RWPE2 (cell line): ENCODE data around the gene EIF2B5.
A peak's percentile ranks its signal among the peaks of the same experiment; 100 is the strongest.

Source experiments
- ATAC-seq: fragments of 200-7000 bp; cut with Tn5 transposase; 3 replicates; pipeline ENCODE4 v1.9.1; 2021; ENCODE audit warnings: low read depth
- DNase-seq: peaks from one replicate; pipeline ENCODE4 v3.0.0-alpha.2; 2020; ENCODE audit warnings: low spot score
- H3K27ac ChIP-seq: fragments of 450-650 bp; 2 replicates; pipeline ENCODE4 v1.5.1; 2017; ENCODE audit warnings: mild to moderate bottlenecking; ENCODE audit not compliant: poor library complexity, severe bottlenecking
- H3K27me3 ChIP-seq: fragments of 250-450 bp; sonication (Bioruptor Pico); 2 replicates; pipeline ENCODE4 v1.5.1; 2021; ENCODE audit warnings: mild to moderate bottlenecking, moderate library complexity; ENCODE audit not compliant: insufficient read depth, poor library complexity, severe bottlenecking
- H3K36me3 ChIP-seq: fragments of 250-450 bp; sonication (Bioruptor Pico); 2 replicates; pipeline ENCODE4 v1.5.1; 2020; ENCODE audit warnings: low read depth, mild to moderate bottlenecking, moderate library complexity
- H3K4me1 ChIP-seq: fragments of 250-450 bp; sonication (Bioruptor Pico); 2 replicates; pipeline ENCODE4 v1.5.1; 2021; ENCODE audit warnings: mild to moderate bottlenecking, moderate library complexity; ENCODE audit not compliant: insufficient read depth, poor library complexity, severe bottlenecking
- H3K4me3 ChIP-seq: fragments of 250-450 bp; sonication (Bioruptor Pico); 2 replicates; pipeline ENCODE4 v1.5.1; 2021; ENCODE audit warnings: mild to moderate bottlenecking, moderate library complexity; ENCODE audit not compliant: severe bottlenecking
- H3K9me3 ChIP-seq: fragments of 250-450 bp; sonication (Bioruptor Pico); 2 replicates; pipeline ENCODE4 v1.5.1; 2021; ENCODE audit warnings: mild to moderate bottlenecking, moderate library complexity; ENCODE audit not compliant: severe bottlenecking
- TF ChIP-seq, protein P1 (sequence below): fragments of 450-650 bp; IDR thresholded peaks from one replicate; pipeline ENCODE4 v1.5.1; 2017; ENCODE audit warnings: mild to moderate bottlenecking, moderate library complexity; ENCODE audit not compliant: poor library complexity, severe bottlenecking

The EIF2B5 gene

DNA sequence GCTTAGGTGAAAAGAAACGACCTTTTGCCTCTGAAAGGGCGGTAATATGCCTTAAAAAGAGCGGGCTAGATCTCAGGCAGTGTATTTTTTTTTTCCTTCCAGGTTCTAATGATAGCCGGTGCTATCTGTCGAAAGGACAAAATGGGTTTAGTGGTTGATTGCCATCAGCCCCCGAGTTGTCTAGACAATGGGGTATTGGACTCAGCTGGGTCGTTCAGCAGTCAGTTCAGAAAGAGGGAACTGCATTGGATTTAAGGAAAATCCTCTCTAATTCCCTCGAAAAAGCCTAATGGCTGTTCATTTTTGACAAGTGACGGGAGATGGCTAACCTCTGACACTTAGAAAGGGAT lies 728 bp downstream of the EIF2B5 start:
- Histone ChIP-seq H3K4me3 (peak overlapping the region; percentile 74), H3K4me1 (no peaks in the 10 kb centered on the region), H3K27ac (peak overlapping the region; percentile 62), H3K9me3 (no peaks in the 10 kb centered on the region), H3K36me3 (peaks cover 31% of the 10 kb centered on the region), H3K27me3 (no peaks in the 10 kb centered on the region)
- TF ChIP-seq, protein P1, sequence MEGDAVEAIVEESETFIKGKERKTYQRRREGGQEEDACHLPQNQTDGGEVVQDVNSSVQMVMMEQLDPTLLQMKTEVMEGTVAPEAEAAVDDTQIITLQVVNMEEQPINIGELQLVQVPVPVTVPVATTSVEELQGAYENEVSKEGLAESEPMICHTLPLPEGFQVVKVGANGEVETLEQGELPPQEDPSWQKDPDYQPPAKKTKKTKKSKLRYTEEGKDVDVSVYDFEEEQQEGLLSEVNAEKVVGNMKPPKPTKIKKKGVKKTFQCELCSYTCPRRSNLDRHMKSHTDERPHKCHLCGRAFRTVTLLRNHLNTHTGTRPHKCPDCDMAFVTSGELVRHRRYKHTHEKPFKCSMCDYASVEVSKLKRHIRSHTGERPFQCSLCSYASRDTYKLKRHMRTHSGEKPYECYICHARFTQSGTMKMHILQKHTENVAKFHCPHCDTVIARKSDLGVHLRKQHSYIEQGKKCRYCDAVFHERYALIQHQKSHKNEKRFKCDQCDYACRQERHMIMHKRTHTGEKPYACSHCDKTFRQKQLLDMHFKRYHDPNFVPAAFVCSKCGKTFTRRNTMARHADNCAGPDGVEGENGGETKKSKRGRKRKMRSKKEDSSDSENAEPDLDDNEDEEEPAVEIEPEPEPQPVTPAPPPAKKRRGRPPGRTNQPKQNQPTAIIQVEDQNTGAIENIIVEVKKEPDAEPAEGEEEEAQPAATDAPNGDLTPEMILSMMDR: no peak
- ATAC-seq (no peak), DNase-seq (no peak)

DNA sequence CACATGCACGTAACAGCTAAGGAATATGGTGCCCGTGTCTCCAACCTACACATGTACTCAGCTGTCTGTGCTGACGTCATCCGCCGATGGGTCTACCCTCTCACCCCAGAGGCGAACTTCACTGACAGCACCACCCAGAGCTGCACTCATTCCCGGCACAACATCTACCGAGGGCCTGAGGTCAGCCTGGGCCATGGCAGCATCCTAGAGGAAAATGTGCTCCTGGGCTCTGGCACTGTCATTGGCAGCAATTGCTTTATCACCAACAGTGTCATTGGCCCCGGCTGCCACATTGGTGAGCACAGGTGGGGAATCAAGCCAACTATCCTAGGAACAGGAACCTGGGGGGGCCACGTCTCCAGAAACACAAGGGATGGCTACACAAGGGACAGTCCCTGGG lies 5.3 kb downstream of the EIF2B5 start:
- Histone ChIP-seq H3K4me3 (no peak overlapping the region), H3K27me3 (no peaks in the 10 kb centered on the region)
- ATAC-seq: no peak

DNA sequence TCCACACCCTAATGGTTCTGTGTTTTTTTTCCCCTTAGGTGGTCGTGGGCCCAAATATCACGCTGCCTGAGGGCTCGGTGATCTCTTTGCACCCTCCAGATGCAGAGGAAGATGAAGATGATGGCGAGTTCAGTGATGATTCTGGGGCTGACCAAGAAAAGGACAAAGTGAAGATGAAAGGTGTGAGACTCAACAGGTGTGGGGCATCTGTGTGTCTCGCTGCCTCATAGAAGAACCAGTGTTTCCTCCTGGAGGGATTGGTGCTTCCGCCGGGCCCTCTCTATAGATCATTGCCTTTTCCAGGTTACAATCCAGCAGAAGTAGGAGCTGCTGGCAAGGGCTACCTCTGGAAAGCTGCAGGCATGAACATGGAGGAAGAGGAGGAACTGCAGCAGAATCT lies 7.0 kb downstream of the EIF2B5 start:
- TF ChIP-seq, protein P1: no peak
- H3K27ac ChIP-seq: no peak overlapping the region
- H3K9me3 ChIP-seq: no peaks in the 10 kb centered on the region
- no peaks in the 10 kb centered on the region for H3K4me1 ChIP-seq
- H3K36me3 ChIP-seq: peaks cover 70% of the 10 kb centered on the region
- H3K4me3 ChIP-seq: no peak overlapping the region
- DNase-seq (no peak), ATAC-seq (no peak)
- no peaks in the 10 kb centered on the region for H3K27me3 ChIP-seq

More for the DNA sequence above, 5.3 kb downstream of the EIF2B5 start:
- H3K4me1 ChIP-seq: no peaks in the 10 kb centered on the region
- no peak overlapping the region for H3K27ac ChIP-seq
- H3K36me3 ChIP-seq: peaks cover 75% of the 10 kb centered on the region
- no peaks in the 10 kb centered on the region for H3K9me3 ChIP-seq
- no peak for DNase-seq
- TF ChIP-seq, protein P1: no peak

DNA sequence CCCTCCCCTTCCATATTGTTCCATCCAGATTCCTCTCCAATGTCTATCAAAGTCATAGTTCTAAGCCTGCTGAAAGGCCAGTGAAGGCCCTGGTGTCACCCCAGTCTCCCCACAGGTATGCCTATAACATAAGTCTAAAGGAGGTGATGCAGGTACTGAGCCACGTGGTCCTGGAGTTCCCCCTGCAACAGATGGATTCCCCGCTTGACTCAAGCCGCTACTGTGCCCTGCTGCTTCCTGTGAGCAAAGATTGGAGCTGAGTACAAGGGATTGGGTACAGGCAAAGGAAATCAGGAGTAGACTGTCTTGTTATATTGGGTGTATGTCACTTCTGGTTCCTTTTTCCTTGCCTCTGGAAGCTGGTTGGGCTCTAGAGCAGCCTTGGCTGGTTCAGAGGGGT lies 8.2 kb downstream of the EIF2B5 start:
- TF ChIP-seq, protein P1: no peak
- Histone ChIP-seq H3K27ac (no peak overlapping the region), H3K27me3 (no peaks in the 10 kb centered on the region), H3K4me1 (no peaks in the 10 kb centered on the region), H3K36me3 (peaks cover 65% of the 10 kb centered on the region), H3K4me3 (no peak overlapping the region), H3K9me3 (no peaks in the 10 kb centered on the region)
- DNase-seq (no peak), ATAC-seq (no peak)

DNA sequence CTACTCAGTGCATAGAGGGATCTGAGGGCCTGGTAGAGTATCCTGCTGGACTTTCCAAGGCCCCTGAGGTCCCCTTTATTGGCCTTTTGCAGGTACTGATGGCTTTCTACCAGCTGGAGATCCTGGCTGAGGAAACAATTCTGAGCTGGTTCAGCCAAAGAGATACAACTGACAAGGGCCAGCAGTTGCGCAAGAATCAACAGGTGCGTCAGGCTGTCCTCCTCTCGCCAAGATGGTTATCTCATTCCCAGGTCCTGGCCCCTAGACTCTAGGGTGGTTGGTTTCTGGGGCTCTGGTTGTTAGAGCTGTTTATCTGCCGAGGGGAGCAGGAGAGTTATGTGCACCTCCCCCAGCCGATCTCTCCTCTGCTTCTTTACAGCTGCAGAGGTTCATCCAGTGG lies 9.3 kb downstream of the EIF2B5 start:
- H3K4me1 ChIP-seq: no peaks in the 10 kb centered on the region
- no peaks in the 10 kb centered on the region for H3K27me3 ChIP-seq
- H3K36me3 ChIP-seq: peaks cover 58% of the 10 kb centered on the region
- TF ChIP-seq, protein P1: no peak
- H3K27ac ChIP-seq: no peak overlapping the region
- no peak for DNase-seq
- H3K4me3 ChIP-seq: no peak overlapping the region
- no peaks in the 10 kb centered on the region for H3K9me3 ChIP-seq
- ATAC-seq: no peak
